ENCODE data around the gene LRRC9. TPM values are rescaled to one million over a fixed set of nuclear protein-coding genes. Genes with fewer than 3 reads are reported as not detected.

The LRRC9 gene
- total RNA-seq, 1 experiment from 2014 or later, result not detected

GRCh38 chr14:60085693-60086092 is 165.7 kb downstream of the LRRC9 start:
- intact Hi-C loops (cut with micrococcal nuclease; ENCODE audit: unreplicated experiment), result no loop called here
- CTCF ChIA-PET, result no interaction called here

GRCh38 chr14:60087668-60088067 is 167.7 kb downstream of the LRRC9 start:
- Histone ChIP-seq H2AFZ (no peak overlapping the region), H3K9me2 (ENCODE audit: insufficient read depth) (no peaks in the 10 kb centered on the region), H3K4me3 (no peak overlapping the region), H3K79me2 (ENCODE audit: low read depth) (peaks cover 4% of the 10 kb centered on the region), H3K27me3 (ENCODE audit: insufficient read depth, low read depth) (no peaks in the 10 kb centered on the region), H3K4me2 (no peak overlapping the region), H4K20me1 (ENCODE audit: insufficient read depth) (no peaks in the 10 kb centered on the region), H3K9me3 (ENCODE audit: insufficient read depth, low read depth) (no peaks in the 10 kb centered on the region), H3K27ac (no peak overlapping the region), H3K4me1 (replicated peaks; ENCODE audit: insufficient read depth) (0 out of 2 replicates have a peak, but pooled peaks cover 4% of the 10 kb centered on the region), H3K36me3 (ENCODE audit: low read depth) (no peaks in the 10 kb centered on the region), H3F3A (ENCODE audit: insufficient read depth, low read depth) (peaks cover 14% of the 10 kb centered on the region)
- BruUV-seq (replicated peaks), result no TSS peak
- CTCF ChIA-PET, result no interaction called here
- TF ChIP-seq EZH2 (IDR thresholded peaks at IDR 0.05; ENCODE audit: low read depth) (no peak), CTCF (conservative IDR thresholded peaks at IDR 0.05) (no peak)
- no peak for DNase-seq
- POLR2A ChIA-PET (ENCODE audit: unreplicated experiment), result no interaction called here
- intact Hi-C loops (cut with micrococcal nuclease; ENCODE audit: unreplicated experiment), result no loop called here

More at GRCh38 chr14:60085693-60086092, 165.7 kb downstream of the LRRC9 start:
- Histone ChIP-seq H3K27ac (no peak overlapping the region), H3K4me1 (replicated peaks; ENCODE audit: insufficient read depth) (0 out of 2 replicates have a peak, but pooled peaks cover 4% of the 10 kb centered on the region), H3K27me3 (ENCODE audit: insufficient read depth, low read depth) (no peaks in the 10 kb centered on the region), H3K9me3 (ENCODE audit: insufficient read depth, low read depth) (no peaks in the 10 kb centered on the region), H3K4me3 (no peak overlapping the region), H2AFZ (no peak overlapping the region), H3K4me2 (no peak overlapping the region), H3K36me3 (ENCODE audit: low read depth) (no peaks in the 10 kb centered on the region), H4K20me1 (ENCODE audit: insufficient read depth) (no peaks in the 10 kb centered on the region), H3K79me2 (ENCODE audit: low read depth) (no peaks in the 10 kb centered on the region), H3F3A (ENCODE audit: insufficient read depth, low read depth) (no peaks in the 10 kb centered on the region), H3K9me2 (ENCODE audit: insufficient read depth) (no peaks in the 10 kb centered on the region)
- BruUV-seq (replicated peaks), result no TSS peak
- POLR2A ChIA-PET (ENCODE audit: unreplicated experiment), result no interaction called here
- DNase-seq, result no peak
- TF ChIP-seq CTCF (conservative IDR thresholded peaks at IDR 0.05) (no peak), EZH2 (IDR thresholded peaks at IDR 0.05; ENCODE audit: low read depth) (no peak)

- TF ChIP-seq CTCF (conservative IDR thresholded peaks at IDR 0.05) (no peak), EZH2 (IDR thresholded peaks at IDR 0.05; ENCODE audit: low read depth) (no peak)
- H3K79me2 ChIP-seq (ENCODE audit: low read depth), result peaks cover 20% of the 10 kb centered on the region
- H3K4me2 ChIP-seq, result no peak overlapping the region
- ChIA-PET POLR2A (ENCODE audit: unreplicated experiment) (interaction anchor here (0.7 to 0.8 kb wide), 2 partner anchors 36 to 1631 kb away, joined by 3 to 7 read pairs; no protein-coding TSS in a partner anchor), CTCF (interaction anchor here (0.6 kb wide), 1 partner anchor 1979 kb away, joined by 7 read pairs; no protein-coding TSS in a partner anchor)
- H3K9me3 ChIP-seq (ENCODE audit: insufficient read depth, low read depth), result no peaks in the 10 kb centered on the region
- H3K36me3 ChIP-seq (ENCODE audit: low read depth), result no peaks in the 10 kb centered on the region
- intact Hi-C loops (cut with micrococcal nuclease; ENCODE audit: unreplicated experiment), result no loop called here
- H4K20me1 ChIP-seq (ENCODE audit: insufficient read depth), result no peaks in the 10 kb centered on the region; the same call in 1 of the 2 replicates
- H2AFZ ChIP-seq, result no peak overlapping the region
- H3K27me3 ChIP-seq (ENCODE audit: insufficient read depth, low read depth), result no peaks in the 10 kb centered on the region
- BruUV-seq (replicated peaks), result no TSS peak
- DNase-seq, result no peak
- H3K27ac ChIP-seq, result no peak overlapping the region
- H3K4me3 ChIP-seq, result no peak overlapping the region
- H3K9me2 ChIP-seq (ENCODE audit: insufficient read depth), result no peaks in the 10 kb centered on the region
- peaks cover 26% of the 10 kb centered on the region for H3F3A ChIP-seq (ENCODE audit: insufficient read depth, low read depth)
- H3K4me1 ChIP-seq (replicated peaks; ENCODE audit: insufficient read depth), result peaks cover 16% of the 10 kb centered on the region
Observed at GRCh38 chr14:60089221-60089620, 169.3 kb downstream of the LRRC9 start.

All from PC-9 (cell line).